NB4 (cell line): ENCODE results near the gene USP53.

Source experiments
- DNase-seq: peaks from one replicate; pipeline ENCODE4 v3.0.0; 2010; ENCODE audit warnings: low read depth
- H3K4me3 ChIP-seq: one replicate; pipeline ENCODE4 v1.5.1; 2011; ENCODE audit warnings: mild to moderate bottlenecking, low read depth, low read length, moderate library complexity
- CTCF ChIP-seq: IDR thresholded peaks from one replicate; pipeline ENCODE4 v1.5.1; 2012; ENCODE audit warnings: low read depth, low read length
- MAX ChIP-seq: IDR thresholded peaks from 2 replicates; pipeline ENCODE4 v1.6.1; 2011; ENCODE audit warnings: low read depth, low read length
- MYC ChIP-seq: IDR thresholded peaks from 2 replicates; pipeline ENCODE4 v1.6.1; 2011; ENCODE audit warnings: low read depth, low read length
- POLR2A ChIP-seq: IDR thresholded peaks from 2 replicates; pipeline ENCODE4 v1.6.1; 2011; ENCODE audit warnings: mild to moderate bottlenecking; ENCODE audit not compliant: insufficient read length; ENCODE audit errors: extremely low read depth

USP53 gene

GRCh38 chr4:119184128-119184527 is 28.4 kb upstream of the USP53 start:
- no peak for DNase-seq
- TF ChIP-seq POLR2A, result no peak
- no peak for TF ChIP-seq CTCF
- no peak for TF ChIP-seq MAX
- no peak for TF ChIP-seq MYC
- no peak overlapping the region for H3K4me3 ChIP-seq

- no peak for DNase-seq
- TF ChIP-seq POLR2A (no peak), CTCF (no peak), MYC (no peak), MAX (no peak)
- no peak overlapping the region for H3K4me3 ChIP-seq
Observed at GRCh38 chr4:119189638-119190037, 22.9 kb upstream of the USP53 start.

DNA sequence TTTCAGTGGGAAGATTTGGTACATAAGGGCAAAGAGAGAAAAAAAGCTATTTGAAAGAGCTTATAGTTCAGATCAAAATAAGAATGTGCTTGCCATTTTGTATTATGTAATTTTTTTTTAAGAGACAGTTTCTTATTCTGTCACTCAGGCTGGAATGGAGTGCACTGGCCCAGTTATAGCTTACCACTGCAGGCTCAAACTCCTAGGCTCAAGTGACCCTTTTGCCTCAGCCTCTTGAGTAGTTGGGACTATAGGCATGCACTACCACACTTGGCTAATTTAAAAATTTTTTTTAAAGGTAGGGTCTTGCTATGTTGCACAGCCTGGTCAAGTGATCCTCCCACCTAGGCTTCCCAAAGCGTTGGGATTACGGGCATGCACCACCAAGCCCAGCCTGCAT is 22.2 kb upstream of the USP53 start:
- no peak overlapping the region for H3K4me3 ChIP-seq
- no peak for DNase-seq
- no peak for TF ChIP-seq MYC
- TF ChIP-seq MAX, result no peak
- TF ChIP-seq CTCF, result no peak
- no peak for TF ChIP-seq POLR2A

GRCh38 chr4:119191505-119191904 is 21.0 kb upstream of the USP53 start:
- H3K4me3 ChIP-seq, result no peak overlapping the region
- TF ChIP-seq POLR2A (no peak), MAX (no peak), MYC (no peak), CTCF (no peak)
- DNase-seq, result no peak

DNA sequence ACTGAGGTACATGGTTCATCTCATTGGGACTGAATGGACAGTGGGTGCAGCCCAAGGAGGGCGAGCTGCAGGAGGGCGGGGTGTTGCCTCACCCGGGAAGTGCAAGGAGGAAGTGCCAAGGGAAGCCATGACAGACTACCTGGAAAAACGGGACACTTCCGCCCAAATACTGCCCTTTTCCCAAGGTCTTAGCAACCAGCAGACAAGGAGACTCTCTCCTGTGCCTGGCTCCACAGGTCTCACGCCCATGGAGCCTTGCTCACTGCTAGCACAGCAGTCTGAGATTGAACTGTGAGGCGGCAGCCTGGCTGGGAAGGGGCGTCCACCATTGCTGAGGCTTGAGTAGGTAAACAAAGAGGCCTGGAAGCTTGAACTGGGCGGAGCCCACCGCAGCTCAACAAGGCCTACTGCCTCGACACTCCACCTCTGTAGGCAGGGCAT is 14.7 kb upstream of the USP53 start:
- no peak for DNase-seq
- TF ChIP-seq MYC (no peak), MAX (no peak)
- no peak overlapping the region for H3K4me3 ChIP-seq

GRCh38 chr4:119204916-119205315 is 7.6 kb upstream of the USP53 start:
- H3K4me3 ChIP-seq, result no peak overlapping the region
- no peak for DNase-seq
- TF ChIP-seq POLR2A, result no peak
- TF ChIP-seq MYC, result no peak
- TF ChIP-seq CTCF, result no peak
- no peak for TF ChIP-seq MAX
